ENCODE measurements around the gene ZNF19.

The ZNF19 gene

DNA sequence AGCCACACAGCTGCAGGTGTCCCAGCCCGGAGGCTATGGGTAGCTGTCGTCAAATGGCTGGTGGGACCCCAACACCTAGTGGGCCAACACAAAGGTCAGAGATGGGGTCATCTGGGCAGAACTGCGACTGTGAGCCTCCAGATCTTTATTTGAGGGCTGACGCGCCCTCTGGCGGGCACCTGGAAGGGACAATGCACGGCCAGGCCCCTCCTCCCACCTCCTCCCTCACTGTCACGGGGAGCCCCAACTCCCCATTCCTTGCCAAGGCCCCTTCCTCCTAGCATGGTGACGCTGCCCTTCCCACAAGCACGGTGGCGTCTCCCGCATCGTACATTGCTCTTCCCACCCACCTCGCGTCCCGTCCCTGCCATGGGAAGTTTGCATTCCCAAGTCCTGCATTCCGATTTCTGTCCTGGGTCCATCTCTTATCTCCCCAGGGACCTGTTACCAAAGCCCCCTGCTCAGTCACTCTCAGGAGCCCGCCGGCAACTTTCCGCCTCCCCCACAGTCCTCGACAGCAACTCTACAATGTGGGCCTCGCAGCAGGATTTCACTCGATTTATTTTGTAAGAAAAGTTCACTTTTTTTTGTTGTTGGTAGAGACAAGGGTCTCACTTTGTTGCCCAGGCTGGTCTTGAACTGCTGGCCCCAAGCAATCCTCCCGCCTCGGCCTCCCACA lies 48.3 kb downstream of the ZNF19 start:
- FAIRE-seq: no peak
- DNase-seq (ENCODE audit: insufficient read length): no peak
- TF ChIP-seq TAF1 (IDR thresholded peaks at IDR 0.05; ENCODE audit: borderline replicate concordance, low read depth, low read length) (no peak), POLR2AphosphoS5 (IDR thresholded peaks at IDR 0.05; ENCODE audit: low read depth, low read length) (no peak)

DNA sequence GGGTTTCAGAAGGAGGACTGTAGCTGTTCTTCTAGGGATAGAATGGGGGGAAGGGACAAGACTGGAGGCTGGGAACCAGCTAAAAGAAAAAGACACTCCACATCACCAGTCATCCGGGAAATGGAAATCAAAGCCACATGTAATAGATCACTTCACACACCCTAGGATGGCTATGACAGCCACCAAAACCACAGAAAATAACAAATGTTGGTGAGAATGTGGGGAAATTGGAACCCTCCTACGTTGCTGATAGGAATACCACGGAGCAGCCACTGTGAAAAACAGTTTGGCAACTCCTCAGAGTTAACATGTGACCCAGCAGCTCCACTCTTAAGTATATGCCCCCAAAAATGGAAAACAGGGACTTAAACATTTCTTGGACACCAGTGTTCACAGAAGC lies 49.6 kb downstream of the ZNF19 start:
- FAIRE-seq: no peak
- TF ChIP-seq TAF1 (IDR thresholded peaks at IDR 0.05; ENCODE audit: borderline replicate concordance, low read depth, low read length) (no peak), POLR2A (IDR thresholded peaks at IDR 0.05; ENCODE audit: low read depth, low read length) (no peak), POLR2AphosphoS5 (IDR thresholded peaks at IDR 0.05; ENCODE audit: low read depth, low read length) (no peak)

DNA sequence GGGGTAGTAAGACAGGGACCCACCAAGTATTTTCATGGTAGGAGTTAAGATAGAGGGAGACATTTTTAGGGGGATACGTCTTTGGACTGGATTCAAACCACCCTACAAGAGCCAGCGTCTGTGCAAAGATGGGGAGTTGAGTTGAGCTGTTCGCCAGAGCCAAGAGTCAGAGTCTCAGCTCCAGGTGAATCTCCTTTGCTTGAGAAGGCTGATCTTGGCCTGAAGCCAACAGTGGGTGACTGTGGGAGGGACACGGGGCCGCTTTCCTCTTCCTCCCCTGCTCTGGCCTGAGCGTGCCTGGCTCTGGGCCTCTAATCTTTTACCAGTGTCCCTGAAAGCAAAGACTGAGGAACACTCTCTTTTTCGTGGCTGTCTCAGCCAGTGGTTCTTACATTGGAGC lies 52.7 kb downstream of the ZNF19 start:
- DNase-seq (ENCODE audit: insufficient read length): no peak
- no peak for TF ChIP-seq POLR2AphosphoS5 (IDR thresholded peaks at IDR 0.05; ENCODE audit: low read depth, low read length)
- TF ChIP-seq TAF1 (IDR thresholded peaks at IDR 0.05; ENCODE audit: borderline replicate concordance, low read depth, low read length): no peak
- no peak for TF ChIP-seq POLR2A (IDR thresholded peaks at IDR 0.05; ENCODE audit: low read depth, low read length)
- no peak for FAIRE-seq

More for the DNA sequence above, 49.6 kb downstream of the ZNF19 start:
- no peak for DNase-seq (ENCODE audit: insufficient read length)

DNA sequence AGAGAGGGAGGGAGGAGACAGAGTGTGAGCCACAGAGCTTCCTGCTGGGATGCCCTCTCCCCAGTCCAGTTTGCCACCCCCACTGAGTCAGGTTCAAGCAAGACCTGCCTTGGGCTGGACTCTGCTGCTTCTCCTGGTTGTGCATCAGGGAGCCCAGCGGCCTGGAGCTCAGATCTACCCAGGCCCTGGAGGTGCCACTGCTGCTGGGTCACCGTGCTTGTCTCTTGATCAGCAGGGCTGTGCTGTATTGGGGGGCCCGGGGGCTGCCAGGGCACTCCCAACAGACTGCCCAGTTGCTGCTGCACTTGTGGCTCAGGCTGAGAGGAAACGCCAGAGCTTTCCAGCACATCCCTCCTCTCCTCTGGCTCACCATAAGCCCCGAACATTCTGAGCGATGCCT lies 56.2 kb downstream of the ZNF19 start:
- TF ChIP-seq POLR2A (IDR thresholded peaks at IDR 0.05; ENCODE audit: low read depth, low read length): no peak
- TF ChIP-seq POLR2AphosphoS5 (IDR thresholded peaks at IDR 0.05; ENCODE audit: low read depth, low read length): no peak
- TF ChIP-seq TAF1 (IDR thresholded peaks at IDR 0.05; ENCODE audit: borderline replicate concordance, low read depth, low read length): no peak
- FAIRE-seq: no peak
- DNase-seq (ENCODE audit: insufficient read length): no peak

DNA sequence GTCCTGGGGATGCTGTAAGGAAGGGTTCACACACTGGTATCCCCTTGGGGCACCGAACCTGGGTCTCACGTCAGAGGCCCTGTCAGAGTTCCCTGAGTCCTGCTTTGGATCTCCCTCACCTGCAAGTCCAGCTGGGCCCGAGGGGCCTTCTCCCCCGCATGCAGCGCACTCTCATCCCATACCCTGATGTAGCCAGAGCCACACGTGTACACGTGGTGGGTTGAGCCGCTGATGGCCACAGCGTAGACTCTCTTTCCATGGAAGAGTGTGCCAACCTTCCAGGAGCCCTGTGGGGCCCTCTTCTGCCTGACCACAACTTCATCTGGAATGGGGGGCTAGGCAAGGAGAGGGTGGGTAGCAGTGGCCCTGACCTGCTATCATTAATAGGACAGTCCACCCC lies 57.1 kb downstream of the ZNF19 start:
- FAIRE-seq (no peak), DNase-seq (ENCODE audit: insufficient read length) (no peak)
- no peak for TF ChIP-seq POLR2AphosphoS5 (IDR thresholded peaks at IDR 0.05; ENCODE audit: low read depth, low read length)
- TF ChIP-seq TAF1 (IDR thresholded peaks at IDR 0.05; ENCODE audit: borderline replicate concordance, low read depth, low read length): no peak
- TF ChIP-seq POLR2A (IDR thresholded peaks at IDR 0.05; ENCODE audit: low read depth, low read length): no peak

DNA sequence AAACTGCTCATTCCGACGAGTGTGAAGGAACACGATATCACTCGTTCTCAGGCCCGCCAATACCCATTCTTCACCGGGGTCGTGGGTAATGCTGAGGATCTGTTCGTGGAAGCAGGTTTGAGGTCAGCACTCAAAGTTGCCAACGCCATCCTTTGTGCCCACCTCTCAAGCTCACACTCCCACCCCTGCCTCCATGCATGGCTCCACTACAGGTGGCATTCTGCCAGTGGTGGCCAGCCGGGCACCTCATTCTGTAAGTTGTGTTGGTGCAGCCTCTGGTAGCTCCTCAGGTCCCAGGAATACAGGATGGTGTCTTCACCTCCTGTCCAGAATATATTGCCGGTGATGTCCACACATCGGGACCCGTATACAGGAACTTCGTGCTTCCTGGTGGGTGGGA lies 57.9 kb downstream of the ZNF19 start:
- FAIRE-seq: no peak
- no peak for DNase-seq (ENCODE audit: insufficient read length)
- no peak for TF ChIP-seq POLR2AphosphoS5 (IDR thresholded peaks at IDR 0.05; ENCODE audit: low read depth, low read length)
- TF ChIP-seq POLR2A (IDR thresholded peaks at IDR 0.05; ENCODE audit: low read depth, low read length): no peak
- TF ChIP-seq TAF1 (IDR thresholded peaks at IDR 0.05; ENCODE audit: borderline replicate concordance, low read depth, low read length): no peak

DNA sequence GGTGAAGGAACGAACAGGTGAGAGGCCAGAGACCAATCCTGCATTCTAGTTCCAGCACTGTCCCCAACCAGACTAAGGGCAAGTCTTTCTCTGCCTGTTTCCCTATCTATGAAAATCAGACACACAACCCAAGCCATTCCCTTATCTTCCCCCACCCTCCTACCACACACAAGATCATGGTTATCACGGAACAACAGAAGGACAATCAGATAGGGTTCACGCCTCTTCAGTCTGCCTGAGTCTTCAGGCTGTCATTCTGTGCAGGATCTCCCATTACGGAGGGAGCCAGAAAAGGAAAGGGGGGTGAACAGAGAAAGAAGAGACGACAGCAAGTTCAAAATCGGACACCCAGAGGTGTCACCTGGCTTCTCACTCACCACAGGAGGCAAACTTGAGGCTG lies 58.4 kb downstream of the ZNF19 start:
- DNase-seq (ENCODE audit: insufficient read length) (no peak), FAIRE-seq (no peak)
- TF ChIP-seq TAF1 (IDR thresholded peaks at IDR 0.05; ENCODE audit: borderline replicate concordance, low read depth, low read length) (no peak), POLR2A (IDR thresholded peaks at IDR 0.05; ENCODE audit: low read depth, low read length) (no peak), POLR2AphosphoS5 (IDR thresholded peaks at IDR 0.05; ENCODE audit: low read depth, low read length) (no peak)

DNA sequence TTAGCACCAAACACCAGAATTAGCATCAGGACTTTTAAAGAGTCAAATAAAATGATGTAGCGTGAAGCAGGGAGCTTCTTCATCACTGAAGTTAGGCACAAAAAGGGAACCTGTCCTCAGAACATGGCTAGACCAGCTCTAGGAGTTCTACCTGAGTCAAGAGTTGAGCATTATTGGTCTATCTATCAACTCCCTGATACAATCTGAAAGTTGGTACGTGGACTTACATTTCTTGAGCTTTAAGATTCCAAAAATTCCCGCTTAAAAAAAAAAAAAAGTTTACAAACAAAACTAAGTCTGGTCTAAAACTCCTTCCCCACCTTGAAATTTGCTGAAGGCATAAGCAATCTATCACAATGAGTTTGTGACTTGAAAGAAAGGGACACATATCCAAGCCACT lies 59.5 kb downstream of the ZNF19 start:
- TF ChIP-seq TAF1 (IDR thresholded peaks at IDR 0.05; ENCODE audit: borderline replicate concordance, low read depth, low read length): no peak
- no peak for TF ChIP-seq POLR2AphosphoS5 (IDR thresholded peaks at IDR 0.05; ENCODE audit: low read depth, low read length)
- FAIRE-seq (no peak), DNase-seq (ENCODE audit: insufficient read length) (no peak)

DNA sequence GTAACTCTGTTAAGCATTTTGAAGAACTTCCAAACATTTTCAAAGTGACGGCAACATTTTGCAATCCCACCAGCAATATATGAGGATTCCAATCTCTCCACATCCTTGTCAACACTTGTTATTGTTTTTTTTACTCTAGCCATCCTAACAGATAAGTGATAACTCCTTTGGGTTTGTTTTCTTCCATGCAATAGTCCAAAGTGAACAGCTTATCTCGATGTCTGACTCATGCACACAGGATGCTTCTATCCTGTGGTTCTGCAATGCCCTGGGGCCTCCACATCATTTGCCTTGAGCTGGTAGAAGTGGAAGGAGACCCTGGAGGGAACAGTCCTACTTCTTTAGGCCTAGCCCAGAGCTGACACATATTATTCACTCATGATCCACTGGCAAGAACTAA lies 60.2 kb downstream of the ZNF19 start:
- DNase-seq (ENCODE audit: insufficient read length) (no peak), FAIRE-seq (no peak)
- TF ChIP-seq TAF1 (IDR thresholded peaks at IDR 0.05; ENCODE audit: borderline replicate concordance, low read depth, low read length) (no peak), POLR2AphosphoS5 (IDR thresholded peaks at IDR 0.05; ENCODE audit: low read depth, low read length) (no peak), POLR2A (IDR thresholded peaks at IDR 0.05; ENCODE audit: low read depth, low read length) (no peak)

DNA sequence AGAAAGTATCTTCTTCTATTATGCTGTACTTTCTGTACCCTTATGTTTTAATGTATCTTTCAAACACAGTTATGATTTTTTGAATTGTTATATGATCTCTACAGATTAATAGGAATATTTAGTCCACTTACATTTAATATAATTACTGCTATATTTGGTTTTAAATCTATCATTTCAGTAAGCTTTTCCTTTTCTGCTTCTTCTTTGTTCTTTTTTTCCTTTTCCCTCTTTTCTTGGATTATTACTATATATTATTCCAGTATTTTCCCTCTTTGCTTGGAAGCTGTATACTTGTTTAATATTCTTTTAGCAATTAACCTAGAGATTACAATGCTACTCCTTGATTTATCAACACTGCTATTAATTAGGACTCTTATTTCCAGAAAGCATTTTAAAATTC lies 60.7 kb downstream of the ZNF19 start:
- no peak for DNase-seq (ENCODE audit: insufficient read length)
- no peak for FAIRE-seq
- TF ChIP-seq POLR2AphosphoS5 (IDR thresholded peaks at IDR 0.05; ENCODE audit: low read depth, low read length): no peak
- no peak for TF ChIP-seq TAF1 (IDR thresholded peaks at IDR 0.05; ENCODE audit: borderline replicate concordance, low read depth, low read length)
- no peak for TF ChIP-seq POLR2A (IDR thresholded peaks at IDR 0.05; ENCODE audit: low read depth, low read length)

DNA sequence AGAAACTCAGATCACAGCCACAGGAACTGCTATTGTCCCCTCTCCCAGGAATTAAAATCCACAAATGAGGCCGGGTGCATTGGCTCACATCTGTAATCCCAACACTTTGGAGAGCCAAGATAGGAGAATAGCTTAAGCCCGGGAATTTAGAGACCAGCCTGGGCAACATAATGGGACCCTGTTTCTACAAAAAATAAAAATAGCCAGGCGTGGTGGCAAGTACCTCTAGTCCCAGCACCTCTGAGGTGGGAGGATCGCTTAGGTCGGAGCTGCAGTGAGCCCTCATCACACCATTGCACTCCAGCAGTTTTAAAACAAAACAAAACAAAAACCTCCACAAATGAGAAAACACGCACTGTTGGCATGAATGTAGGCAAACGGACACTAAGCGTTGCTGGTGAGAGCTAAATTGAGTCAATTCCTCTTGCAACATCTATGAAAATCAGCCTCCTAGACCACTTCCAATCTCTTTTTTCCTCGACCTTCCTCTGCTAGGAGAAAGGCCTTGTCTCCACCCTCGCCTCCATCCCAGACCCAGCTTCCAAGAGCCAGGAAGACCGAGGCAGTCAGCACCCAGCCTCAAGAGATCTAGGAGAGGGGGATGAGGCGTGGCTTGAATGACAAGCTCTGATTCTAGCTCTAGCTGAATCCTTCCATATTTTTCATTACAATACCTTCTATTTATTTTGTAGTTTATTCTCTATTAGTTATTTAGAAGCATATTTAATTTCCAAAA lies 62.1 kb downstream of the ZNF19 start:
- no peak for FAIRE-seq
- DNase-seq (ENCODE audit: insufficient read length): no peak
- TF ChIP-seq POLR2AphosphoS5 (IDR thresholded peaks at IDR 0.05; ENCODE audit: low read depth, low read length) (no peak), TAF1 (IDR thresholded peaks at IDR 0.05; ENCODE audit: borderline replicate concordance, low read depth, low read length) (no peak), POLR2A (IDR thresholded peaks at IDR 0.05; ENCODE audit: low read depth, low read length) (no peak)
